Hepatocyte (in vitro differentiated cells): ENCODE measurements around the gene IL34.

Source experiments
- CTCF ChIP-seq: fragments of 200-600 bp; sonication (generic); IDR thresholded peaks from 2 replicates; pipeline ENCODE4 v1.5.1; 2016; ENCODE audit warnings: antibody characterized with exemption, mild to moderate bottlenecking; ENCODE audit not compliant: poor library complexity
- EZH2phosphoT487 ChIP-seq: fragments of 200-600 bp; sonication (generic); IDR thresholded peaks from one replicate; pipeline ENCODE4 v1.6.1; 2018; ENCODE audit warnings: antibody characterized with exemption, mild to moderate bottlenecking, low read depth, moderate library complexity; ENCODE audit not compliant: unreplicated experiment, severe bottlenecking

DNA sequence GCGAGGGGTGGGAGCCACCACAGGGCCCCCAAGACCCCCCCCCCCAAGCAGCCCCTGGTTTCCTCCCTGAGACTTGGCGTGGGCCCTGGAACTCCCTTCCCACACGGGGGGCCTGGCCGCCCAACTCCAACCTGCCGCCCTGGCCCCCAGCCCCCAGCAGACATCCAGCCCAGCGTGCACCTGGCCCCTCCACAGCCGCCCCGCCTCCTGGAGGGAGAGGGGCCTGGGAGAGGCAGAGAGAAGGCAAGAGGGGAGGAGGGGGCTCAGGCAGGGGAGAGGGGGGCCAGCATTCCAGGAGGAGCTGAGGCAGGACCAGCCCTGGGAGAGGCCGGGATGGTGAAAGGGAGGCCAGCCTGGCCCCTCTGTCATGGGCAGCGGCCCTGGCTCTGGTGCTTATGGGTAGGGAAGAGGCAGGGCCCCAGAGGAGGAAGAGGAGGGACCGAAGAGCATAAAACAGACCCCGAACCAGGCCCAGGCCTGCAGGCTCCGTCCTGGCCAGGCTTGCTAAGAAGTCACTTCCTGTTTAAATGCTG lies 16.7 kb downstream of the IL34 start:
- no peak for TF ChIP-seq CTCF
- no peak for TF ChIP-seq EZH2phosphoT487
